Tibial nerve (tissue), 4 donors: ENCODE data around the gene ZNF775. TPM values are rescaled to one million over a fixed set of nuclear protein-coding genes. Genes with fewer than 3 reads are reported as not detected.

Source experiments
- DNase-seq, 2 donors: peaks; one replicate each; pipeline ENCODE4 v3.0.0-alpha.2; 2019; ENCODE audit warnings: low spot score in 2 of 2
- H3K27ac ChIP-seq, 4 donors: fragments of 200-600 bp; sonication (generic) in 3 of 4; one replicate each; pipeline ENCODE4 v1.5.1; 2017 to 2019; ENCODE audit warnings: mild to moderate bottlenecking in 1 of 4
- H3K27me3 ChIP-seq, 2 donors: fragments of 200-600 bp; sonication (generic) in 1 of 2; one replicate each; pipeline versions ENCODE4 v1.5.1 to v1.6.0; 2017 to 2019
- H3K36me3 ChIP-seq, 3 donors: fragments of 200-600 bp; sonication (generic); one replicate each; pipeline ENCODE4 v1.5.1; 2018 to 2019
- H3K4me1 ChIP-seq, 4 donors: fragments of 200-600 bp; sonication (generic) in 3 of 4; one replicate each; pipeline ENCODE4 v1.5.1; 2017 to 2019
- H3K4me3 ChIP-seq, 4 donors: fragments of 200-600 bp; sonication (generic) in 3 of 4; one replicate each; pipeline ENCODE4 v1.5.1; 2017 to 2019; ENCODE audit warnings: mild to moderate bottlenecking in 1 of 4, moderate library complexity in 1 of 4
- H3K9me3 ChIP-seq, 4 donors: fragments of 200-600 bp; sonication (generic) in 3 of 4; one replicate each; pipeline ENCODE4 v1.5.1; 2017 to 2019
- EP300 ChIP-seq, 2 donors: sonication (generic); formaldehyde crosslinking; IDR thresholded peaks; one replicate each; pipeline ENCODE4 v1.6.1; 2017; ENCODE audit warnings: antibody characterized with exemption in 2 of 2, mild to moderate bottlenecking in 1 of 2
- POLR2A ChIP-seq, 2 donors: fragments of 450-650 bp; IDR thresholded peaks; one replicate each; pipeline ENCODE4 v1.6.1; 2017; ENCODE audit warnings: antibody characterized with exemption in 2 of 2, mild to moderate bottlenecking in 2 of 2, moderate library complexity in 2 of 2
- WGBS, 2 donors: methylation state at CpG; one replicate each; pipeline ENCODE4 v1.1.5; 2018; 5-methylcytosine and 5-hydroxymethylcytosine counted together
- total RNA-seq, 4 donors: library from RNA; depleted of rRNA; stranded (reverse); fragments of >200 nt; gene quantifications; one replicate each; pipeline ENCODE4 v1.1.0, GENCODE V29; 2016
- TF ChIP-seq, protein P1 (sequence below), 5 experiments: fragments of 200-600 bp in 3 of 5; fragments of 450-650 bp in 2 of 5; sonication (generic) in 3 of 5; IDR thresholded peaks; one replicate each; pipeline ENCODE4 v1.5.1; 2016 to 2019; ENCODE audit warnings: antibody characterized with exemption in 5 of 5, mild to moderate bottlenecking in 3 of 5, moderate library complexity in 2 of 5

ZNF775 gene
- total RNA-seq, 4 donors from 2014 or later, result 5.9 to 14.3 (median 11.6) TPM

DNA sequence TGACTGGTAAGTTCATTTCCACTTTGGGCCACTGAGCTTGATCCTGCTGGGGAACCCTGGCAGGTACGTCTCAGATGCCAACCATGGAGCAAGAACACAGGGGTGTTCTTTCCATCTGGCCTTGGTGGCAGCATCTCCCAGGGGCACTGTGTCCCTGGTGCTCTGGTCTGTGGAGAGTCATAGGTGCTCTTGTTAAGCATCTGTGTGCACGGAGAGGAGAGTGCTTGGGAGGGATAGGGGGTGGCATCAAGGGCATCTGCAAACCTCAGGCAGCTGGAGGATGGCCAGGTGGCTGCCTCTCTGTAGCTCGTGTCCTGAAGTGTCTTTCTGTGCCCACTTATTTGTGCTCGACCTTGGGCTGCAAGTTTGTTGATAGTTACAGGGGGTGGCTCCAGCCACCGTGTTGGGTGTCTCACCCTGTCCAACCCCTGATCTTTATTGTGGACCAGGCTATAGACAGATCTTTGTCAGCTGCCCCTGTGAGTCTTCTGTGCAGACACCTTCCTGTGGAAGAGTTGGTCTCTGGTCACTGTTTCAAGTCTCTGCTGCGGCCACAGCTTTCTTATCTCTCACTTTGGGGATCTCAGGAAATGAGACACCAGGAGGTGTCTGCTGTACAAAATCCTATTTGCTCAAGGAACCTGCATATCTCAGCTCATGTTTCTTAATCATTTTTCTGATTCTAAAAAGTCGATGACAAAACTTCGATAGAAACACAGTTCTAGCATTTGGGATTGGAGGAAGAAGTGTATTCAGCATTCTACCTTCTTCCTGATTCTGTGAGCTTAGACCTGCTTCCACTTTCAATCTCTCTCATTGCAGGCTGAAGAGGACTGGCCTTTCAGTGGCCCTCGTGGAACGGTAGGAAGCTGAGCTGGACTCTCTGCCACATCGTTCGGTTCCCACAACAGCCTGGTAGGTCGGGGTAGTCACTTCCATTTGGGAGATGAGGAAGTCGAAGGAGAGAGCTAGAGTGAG lies 54.1 kb downstream of the ZNF775 start:
- no peak overlapping the region for H3K4me3 ChIP-seq
- WGBS, 2 donors, result 74% methylated on average over 14 of the region's 14 CpGs
- TF ChIP-seq, protein P1, sequence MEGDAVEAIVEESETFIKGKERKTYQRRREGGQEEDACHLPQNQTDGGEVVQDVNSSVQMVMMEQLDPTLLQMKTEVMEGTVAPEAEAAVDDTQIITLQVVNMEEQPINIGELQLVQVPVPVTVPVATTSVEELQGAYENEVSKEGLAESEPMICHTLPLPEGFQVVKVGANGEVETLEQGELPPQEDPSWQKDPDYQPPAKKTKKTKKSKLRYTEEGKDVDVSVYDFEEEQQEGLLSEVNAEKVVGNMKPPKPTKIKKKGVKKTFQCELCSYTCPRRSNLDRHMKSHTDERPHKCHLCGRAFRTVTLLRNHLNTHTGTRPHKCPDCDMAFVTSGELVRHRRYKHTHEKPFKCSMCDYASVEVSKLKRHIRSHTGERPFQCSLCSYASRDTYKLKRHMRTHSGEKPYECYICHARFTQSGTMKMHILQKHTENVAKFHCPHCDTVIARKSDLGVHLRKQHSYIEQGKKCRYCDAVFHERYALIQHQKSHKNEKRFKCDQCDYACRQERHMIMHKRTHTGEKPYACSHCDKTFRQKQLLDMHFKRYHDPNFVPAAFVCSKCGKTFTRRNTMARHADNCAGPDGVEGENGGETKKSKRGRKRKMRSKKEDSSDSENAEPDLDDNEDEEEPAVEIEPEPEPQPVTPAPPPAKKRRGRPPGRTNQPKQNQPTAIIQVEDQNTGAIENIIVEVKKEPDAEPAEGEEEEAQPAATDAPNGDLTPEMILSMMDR (IDR thresholded peaks at IDR 0.05), result no peak
- TF ChIP-seq POLR2A (IDR thresholded peaks at IDR 0.05), result no peak
- TF ChIP-seq EP300 (IDR thresholded peaks at IDR 0.05), result no peak
- no peak for DNase-seq
- H3K9me3 ChIP-seq, result no peaks in the 10 kb centered on the region
- H3K4me1 ChIP-seq, result peaks cover 0 to 4% (median 0%) of the 10 kb centered on the region in 4 donors
- H3K27ac ChIP-seq, result no peak overlapping the region
- H3K36me3 ChIP-seq, result no peaks in the 10 kb centered on the region
- H3K27me3 ChIP-seq, result no peaks in the 10 kb centered on the region

DNA sequence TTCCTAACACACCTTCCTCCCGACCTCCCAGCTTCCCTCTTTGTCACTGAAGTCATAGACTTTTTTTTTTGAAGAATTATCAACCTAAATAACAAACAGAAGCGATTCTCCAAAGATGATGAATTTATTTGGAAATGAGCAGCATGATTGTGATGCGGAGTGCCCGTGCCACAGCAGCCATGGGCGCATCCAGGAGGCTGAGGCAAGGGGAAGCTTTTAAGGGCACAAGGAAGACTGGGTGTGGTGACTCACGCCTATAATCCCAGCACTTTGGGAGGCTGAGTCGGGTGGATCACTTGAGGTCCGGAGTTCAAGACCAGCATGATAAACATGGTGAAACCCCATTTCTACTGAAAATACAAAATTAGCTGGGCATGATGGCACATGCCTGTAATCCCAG lies 55.1 kb downstream of the ZNF775 start:
- Histone ChIP-seq H3K4me3 (no peak overlapping the region), H3K27me3 (no peaks in the 10 kb centered on the region), H3K36me3 (no peaks in the 10 kb centered on the region), H3K4me1 (peaks cover 0 to 4% (median 0%) of the 10 kb centered on the region in 4 donors), H3K9me3 (no peaks in the 10 kb centered on the region), H3K27ac (no peak overlapping the region)
- no peak for TF ChIP-seq EP300 (IDR thresholded peaks at IDR 0.05)
- no peak for TF ChIP-seq POLR2A (IDR thresholded peaks at IDR 0.05)
- TF ChIP-seq, protein P1 (IDR thresholded peaks at IDR 0.05), result no peak
- WGBS, 2 donors, result 77 to 88% methylated on average over 8 of the region's 8 CpGs
- no peak for DNase-seq

DNA sequence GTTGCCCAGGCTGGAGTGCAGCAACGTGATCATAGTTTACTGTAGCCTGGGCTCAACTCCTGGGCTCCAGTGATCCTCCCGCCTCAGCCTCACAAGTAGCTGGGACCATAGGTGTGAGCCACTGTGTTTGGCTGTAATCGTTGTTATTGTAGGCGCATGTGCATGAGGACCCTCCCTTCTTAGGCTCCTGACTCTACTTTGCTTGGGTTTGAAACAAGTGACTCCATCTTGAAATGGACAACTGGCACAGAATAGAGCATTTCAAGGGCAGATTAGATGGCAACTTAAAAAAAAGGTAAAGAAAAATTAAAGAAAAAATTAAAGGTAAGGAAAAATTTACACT lies 55.9 kb downstream of the ZNF775 start:
- no peaks in the 10 kb centered on the region for H3K36me3 ChIP-seq
- H3K27ac ChIP-seq, result no peak overlapping the region
- TF ChIP-seq, protein P1 (IDR thresholded peaks at IDR 0.05), result no peak
- no peak for TF ChIP-seq POLR2A (IDR thresholded peaks at IDR 0.05)
- no peak for TF ChIP-seq EP300 (IDR thresholded peaks at IDR 0.05)
- no peak for DNase-seq
- H3K9me3 ChIP-seq, result no peaks in the 10 kb centered on the region
- 65 to 83% methylated on average over 4 of the region's 4 CpGs for WGBS, 2 donors
- no peak overlapping the region for H3K4me3 ChIP-seq
- H3K27me3 ChIP-seq, result no peaks in the 10 kb centered on the region
- H3K4me1 ChIP-seq, result peaks cover 0 to 4% (median 0%) of the 10 kb centered on the region in 4 donors

DNA sequence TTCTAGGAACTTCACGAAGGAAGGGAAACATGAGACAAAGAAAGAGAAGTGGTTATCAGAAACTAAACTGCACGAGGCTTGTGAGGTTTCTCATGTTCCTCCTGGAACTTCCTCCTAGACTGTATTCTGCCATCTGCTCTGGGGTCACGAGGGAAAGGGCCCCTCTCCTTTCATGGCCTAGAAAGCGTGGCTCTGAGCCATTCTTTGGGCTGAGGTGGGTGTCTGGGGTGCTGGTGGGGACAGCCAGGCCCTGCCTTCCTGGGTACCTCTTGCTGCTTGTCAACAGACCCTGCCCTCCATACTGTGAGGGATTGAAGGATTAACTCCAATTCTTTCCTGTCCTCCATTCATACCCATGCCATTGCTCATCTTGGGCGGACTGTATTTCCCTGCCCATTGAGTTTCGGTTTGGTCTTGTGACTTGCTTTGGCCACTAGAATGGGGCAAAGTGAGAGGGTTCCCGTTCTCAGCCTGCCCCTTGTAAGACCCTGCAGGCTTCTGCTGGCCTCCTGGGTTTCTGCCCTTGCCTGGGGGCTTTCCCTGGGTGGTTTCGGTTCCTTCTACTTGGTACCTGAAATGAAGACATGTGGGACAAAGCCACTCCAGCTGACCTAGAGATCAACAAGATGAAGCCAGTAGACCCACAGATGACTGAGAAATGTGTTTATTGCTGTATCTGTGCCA lies 56.4 kb downstream of the ZNF775 start:
- Histone ChIP-seq H3K9me3 (no peaks in the 10 kb centered on the region), H3K4me3 (no peak overlapping the region), H3K36me3 (no peaks in the 10 kb centered on the region), H3K27me3 (no peaks in the 10 kb centered on the region), H3K4me1 (peaks cover 0 to 4% (median 0%) of the 10 kb centered on the region in 4 donors), H3K27ac (no peak overlapping the region)
- TF ChIP-seq POLR2A (IDR thresholded peaks at IDR 0.05), result no peak
- peak; percentile 15 to 67 for TF ChIP-seq EP300 (IDR thresholded peaks at IDR 0.05)
- DNase-seq, result peak in 1 of 2 donors; percentile 45
- WGBS, 2 donors, result 64 to 72% methylated on average over 8 of the region's 8 CpGs

DNA sequence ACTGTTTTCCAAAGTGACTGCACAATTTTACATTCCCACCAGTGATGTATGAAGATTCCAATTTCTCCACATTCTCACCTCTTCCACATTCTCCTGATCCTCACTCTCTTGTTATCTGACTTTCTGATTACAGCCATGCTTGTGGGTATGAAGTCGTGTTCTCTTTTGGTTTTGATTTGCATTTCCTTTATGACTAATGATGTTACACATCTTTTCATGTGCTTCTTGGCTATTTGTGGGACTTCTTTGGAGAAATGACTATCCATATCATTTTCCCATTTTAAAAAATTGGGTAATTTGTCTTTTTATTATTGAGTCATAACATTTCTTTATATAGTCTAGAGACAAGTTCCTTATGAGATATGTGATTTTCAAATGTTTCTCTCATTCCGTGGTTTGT lies 60.8 kb downstream of the ZNF775 start:
- WGBS, 2 donors, result 75 to 80% methylated on average over 2 of the region's 2 CpGs
- no peaks in the 10 kb centered on the region for H3K27me3 ChIP-seq
- peaks cover 0 to 23% (median 3%) of the 10 kb centered on the region in 4 donors for H3K9me3 ChIP-seq
- TF ChIP-seq POLR2A (IDR thresholded peaks at IDR 0.05), result no peak
- TF ChIP-seq, protein P1 (IDR thresholded peaks at IDR 0.05), result no peak
- no peak for TF ChIP-seq EP300 (IDR thresholded peaks at IDR 0.05)
- H3K27ac ChIP-seq, result no peak overlapping the region
- no peaks in the 10 kb centered on the region for H3K36me3 ChIP-seq
- DNase-seq, result no peak
- H3K4me3 ChIP-seq, result no peak overlapping the region
- H3K4me1 ChIP-seq, result peaks cover 0 to 1% (median 0%) of the 10 kb centered on the region in 4 donors
